GM19043 (cell line): ENCODE measurements around the gene ATP8B3.
"Not testable (repeated sequence)": the region's sequence is repeated elsewhere in the genome, so short reads cannot be mapped to it uniquely, and the experiment has no call there.

ENCODE experiments used
- ATAC-seq: cut with Tn5 transposase; IDR thresholded peaks from one replicate; pipeline ENCODE4 v1.9.1; 2021; ENCODE audit warnings: low read depth; ENCODE audit not compliant: unreplicated experiment

Gene ATP8B3

GRCh38 chr19:1804858-1805257 is 7.2 kb downstream of the ATP8B3 start:
- no peak for ATAC-seq

GRCh38 chr19:1799695-1800342 is 12.3 kb downstream of the ATP8B3 start:
- ATAC-seq: no peak

- not testable (repeated sequence) for ATAC-seq
These were observed 14.8 kb downstream of the ATP8B3 start for GRCh38 chr19:1797313-1797712.

DNA sequence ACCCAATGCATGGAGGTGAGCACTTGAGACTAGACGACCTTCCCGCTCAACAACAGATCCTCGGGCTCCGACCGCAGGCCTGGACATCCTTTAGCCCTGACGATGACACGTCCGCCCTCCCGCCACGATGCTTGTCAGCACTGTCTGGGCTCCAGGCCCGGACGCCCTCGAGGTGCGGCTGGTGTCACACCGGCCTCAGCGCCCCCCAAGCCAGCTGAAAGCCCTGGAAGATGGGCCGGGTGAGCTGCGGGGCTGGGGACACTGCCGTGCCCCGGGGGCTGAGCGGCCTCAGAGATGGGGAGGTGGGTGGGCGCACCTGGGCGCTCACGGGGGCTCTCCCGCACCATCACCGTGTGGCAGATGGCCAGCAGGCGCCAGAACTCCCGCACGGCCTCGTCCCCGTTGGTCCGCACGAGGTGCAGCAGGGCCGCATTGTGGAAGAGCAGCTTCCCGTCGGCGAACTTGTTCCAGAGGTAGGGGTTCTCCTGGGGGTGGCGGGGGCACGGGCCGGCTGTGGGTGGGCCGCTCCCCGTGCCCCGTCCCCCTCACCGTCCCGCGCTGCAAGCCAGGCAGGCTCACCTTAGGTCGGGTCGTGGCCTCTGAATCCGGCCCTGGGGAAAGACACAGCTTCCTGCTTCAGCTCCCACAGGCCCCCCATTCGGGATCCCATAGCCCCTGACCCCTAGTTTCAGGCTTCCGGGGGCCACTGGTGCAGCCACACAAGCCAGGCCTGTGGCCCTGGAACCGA is 15.5 kb downstream of the ATP8B3 start:
- ATAC-seq: no peak

DNA sequence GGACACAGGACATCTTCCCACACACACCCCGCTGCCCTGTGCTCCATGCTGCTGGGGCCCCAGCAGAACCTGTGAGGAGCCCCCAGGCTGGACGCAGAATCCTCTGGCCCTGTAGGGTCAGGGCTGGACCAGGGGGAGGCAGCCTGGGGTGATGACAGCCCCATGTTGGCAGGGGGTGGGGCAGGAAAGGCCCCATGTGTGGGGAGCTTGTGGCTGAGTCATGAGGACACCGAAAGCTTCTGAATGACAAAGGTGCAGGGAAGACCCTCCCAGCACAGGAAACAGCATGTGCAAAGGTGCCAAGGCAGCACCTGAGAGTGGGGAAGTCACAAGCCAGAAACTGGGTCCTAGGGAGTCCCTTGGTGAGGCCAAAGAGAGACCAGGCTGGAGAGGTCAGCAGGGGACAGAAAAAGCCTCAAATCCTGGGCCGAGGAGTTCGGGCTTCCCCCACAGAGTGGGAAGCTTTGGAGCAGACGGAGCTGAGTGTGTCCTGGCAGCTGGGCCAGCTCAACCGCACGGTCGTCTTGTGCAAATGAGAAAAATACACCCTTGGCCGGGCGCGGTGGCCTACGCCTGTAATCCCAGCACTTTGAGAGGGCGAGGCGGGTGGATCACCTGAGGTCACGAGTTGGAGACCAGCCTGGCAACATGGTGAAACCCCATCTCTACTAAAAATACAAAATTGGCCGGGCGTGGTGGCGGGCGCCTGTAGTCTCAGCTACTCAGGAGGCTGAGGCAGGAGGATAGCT is 17.5 kb downstream of the ATP8B3 start:
- ATAC-seq: no peak

DNA sequence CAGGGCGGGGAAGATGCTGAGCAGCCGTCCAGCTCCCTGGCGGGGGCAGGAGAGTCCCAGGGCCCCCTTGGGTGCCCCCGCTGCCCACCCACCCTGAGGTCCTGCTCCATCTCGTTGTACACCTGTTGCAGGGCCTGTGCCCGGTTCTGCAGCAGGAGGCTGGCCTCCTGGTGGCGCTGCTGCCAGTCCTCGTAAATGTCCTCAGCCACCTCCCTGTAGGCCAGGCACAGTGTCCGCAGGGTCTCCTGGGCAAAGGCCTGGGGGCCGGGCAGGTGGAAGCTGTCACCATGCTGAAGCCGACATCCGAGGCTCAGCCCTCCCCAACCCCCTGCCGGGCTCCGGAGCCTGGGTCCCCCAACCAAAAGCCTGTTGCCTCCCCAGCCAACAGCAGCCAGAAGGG is 20.2 kb downstream of the ATP8B3 start:
- ATAC-seq: no peak

DNA sequence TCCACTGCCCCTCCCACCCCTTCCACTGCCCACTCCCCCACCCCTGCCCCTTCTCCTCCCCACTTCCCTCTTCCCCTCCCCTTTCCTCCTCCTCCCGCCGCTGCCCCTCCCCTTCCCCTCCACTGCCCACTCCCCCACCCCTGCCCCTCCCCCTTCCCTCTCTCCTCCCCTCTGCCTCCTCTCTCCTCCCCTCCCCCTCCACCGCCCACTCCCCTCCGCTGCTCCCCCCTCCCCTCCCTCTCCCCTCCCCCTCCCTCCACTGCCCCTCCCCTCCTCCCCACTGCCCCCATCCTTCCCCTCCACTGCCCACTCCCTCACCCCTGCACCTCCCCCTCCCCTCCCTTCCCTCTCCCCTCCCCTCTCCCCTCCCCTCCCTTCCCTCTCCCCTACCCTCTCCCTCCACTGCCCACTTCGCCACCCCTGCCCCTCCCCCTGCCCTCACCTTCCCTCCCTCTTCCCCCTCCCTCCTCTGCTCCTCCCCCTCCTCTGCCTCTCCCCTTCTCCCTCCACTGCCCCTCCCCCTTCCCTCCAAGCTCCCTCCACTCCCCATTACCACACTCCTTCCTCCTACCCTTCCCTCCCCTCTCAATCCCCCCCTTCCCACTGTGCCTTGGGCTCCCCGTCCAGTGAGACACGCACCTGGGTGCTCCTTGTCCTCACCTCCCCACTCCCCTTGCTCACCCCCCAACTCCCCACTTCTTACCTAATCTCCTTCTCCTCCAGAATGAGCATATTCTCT is 21.9 kb downstream of the ATP8B3 start:
- no peak for ATAC-seq

GRCh38 chr19:1789261-1790041 is 22.6 kb downstream of the ATP8B3 start:
- ATAC-seq: no peak

GRCh38 chr19:1787116-1787515 is 25.0 kb downstream of the ATP8B3 start:
- no peak for ATAC-seq

GRCh38 chr19:1786668-1787067 is 25.4 kb downstream of the ATP8B3 start:
- ATAC-seq: no peak

GRCh38 chr19:1785310-1785709 is 26.8 kb downstream of the ATP8B3 start:
- ATAC-seq: no peak

DNA sequence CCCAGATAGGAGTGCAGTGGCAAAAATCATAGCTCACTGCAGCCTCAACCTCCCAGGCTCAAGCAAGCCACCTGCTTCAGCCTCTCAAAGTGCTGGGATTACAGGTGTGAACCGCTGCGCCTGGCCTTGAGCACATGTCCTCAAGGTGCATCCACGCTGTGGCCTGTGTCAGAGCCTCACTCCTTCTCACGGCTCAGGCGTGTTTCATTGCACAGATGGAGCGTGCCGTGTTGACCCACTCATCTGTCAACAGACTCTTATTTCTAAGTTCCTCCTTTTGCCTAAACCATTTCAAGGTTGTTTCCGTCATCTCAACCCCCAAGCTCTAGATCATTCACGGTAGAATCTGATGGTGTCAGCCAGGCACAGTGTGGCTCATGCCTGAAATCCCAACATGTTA is 28.2 kb downstream of the ATP8B3 start:
- ATAC-seq: no peak

- ATAC-seq: no peak
These were observed 28.7 kb downstream of the ATP8B3 start for GRCh38 chr19:1783354-1783753.

DNA sequence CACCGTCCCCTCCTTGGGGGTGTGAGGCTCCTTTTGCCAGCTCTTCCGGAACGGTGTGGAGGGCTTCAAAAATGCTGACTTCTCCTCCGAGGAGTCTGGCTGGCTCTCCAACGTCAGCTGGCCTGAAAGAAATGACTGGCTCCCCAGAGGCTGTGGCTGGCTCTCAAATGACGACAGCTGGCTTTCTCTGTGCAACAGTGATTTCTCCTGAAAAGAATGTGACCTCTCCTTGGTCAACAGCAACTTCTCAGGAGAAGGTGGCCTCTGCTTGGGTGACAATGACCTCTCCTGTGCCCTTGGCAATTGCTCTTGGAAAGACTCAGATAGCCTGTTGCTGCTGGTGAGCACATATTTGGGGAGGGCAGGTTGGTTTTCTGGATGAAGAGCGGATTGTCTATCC is 29.6 kb downstream of the ATP8B3 start:
- no peak for ATAC-seq

DNA sequence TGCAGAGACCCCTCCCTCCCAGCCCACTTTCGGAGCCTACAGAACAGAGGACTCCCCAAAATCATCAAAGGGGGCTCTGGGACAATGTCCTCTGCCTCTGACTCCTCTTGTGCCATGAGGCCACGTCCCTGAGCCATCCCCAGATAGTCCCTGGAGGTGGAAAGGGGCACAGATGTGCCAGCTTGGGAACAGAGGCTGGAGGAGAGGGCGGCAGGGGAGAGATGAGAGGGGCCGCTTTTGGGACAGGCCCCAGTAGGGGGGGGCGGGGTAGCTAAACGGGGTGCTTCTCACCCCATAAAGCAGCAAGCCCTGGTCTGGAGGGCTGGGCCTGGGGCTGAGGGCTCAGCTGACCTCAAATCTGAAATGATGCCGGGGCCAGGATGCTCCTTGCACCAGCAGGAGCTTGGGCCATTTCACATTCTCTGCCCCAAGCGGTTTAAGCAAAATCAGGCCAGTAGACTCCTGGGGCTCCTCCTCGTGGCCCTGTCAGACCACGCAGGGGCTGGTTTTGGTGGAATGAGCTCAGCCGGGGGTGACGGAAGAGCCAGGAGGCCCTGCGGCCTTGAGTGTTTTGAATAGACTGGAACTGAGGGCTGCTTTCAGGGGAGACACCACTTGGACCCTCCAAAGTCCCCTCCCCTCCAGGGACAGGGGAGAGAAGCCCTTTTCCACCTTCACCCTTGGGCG is 31.7 kb downstream of the ATP8B3 start:
- no peak for ATAC-seq

GRCh38 chr19:1779574-1779973 is 32.5 kb downstream of the ATP8B3 start:
- no peak for ATAC-seq

DNA sequence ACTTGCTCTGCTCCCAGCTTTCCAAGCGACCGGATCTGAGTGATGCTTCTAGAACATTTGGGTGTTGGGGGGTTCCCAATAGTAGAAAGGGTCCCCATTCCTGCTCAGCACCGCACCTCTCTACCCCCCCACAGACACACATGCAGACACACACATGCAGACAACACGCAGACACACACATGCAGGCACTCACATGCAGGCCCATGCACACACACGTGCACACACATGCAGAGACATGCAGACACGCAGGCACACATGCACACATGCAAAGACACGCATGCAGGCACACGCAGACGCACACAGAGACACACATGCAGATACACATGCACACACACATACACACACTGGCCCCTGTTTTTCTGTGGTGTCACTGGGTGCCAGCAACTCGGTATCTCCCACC is 34.9 kb downstream of the ATP8B3 start:
- no peak for ATAC-seq

DNA sequence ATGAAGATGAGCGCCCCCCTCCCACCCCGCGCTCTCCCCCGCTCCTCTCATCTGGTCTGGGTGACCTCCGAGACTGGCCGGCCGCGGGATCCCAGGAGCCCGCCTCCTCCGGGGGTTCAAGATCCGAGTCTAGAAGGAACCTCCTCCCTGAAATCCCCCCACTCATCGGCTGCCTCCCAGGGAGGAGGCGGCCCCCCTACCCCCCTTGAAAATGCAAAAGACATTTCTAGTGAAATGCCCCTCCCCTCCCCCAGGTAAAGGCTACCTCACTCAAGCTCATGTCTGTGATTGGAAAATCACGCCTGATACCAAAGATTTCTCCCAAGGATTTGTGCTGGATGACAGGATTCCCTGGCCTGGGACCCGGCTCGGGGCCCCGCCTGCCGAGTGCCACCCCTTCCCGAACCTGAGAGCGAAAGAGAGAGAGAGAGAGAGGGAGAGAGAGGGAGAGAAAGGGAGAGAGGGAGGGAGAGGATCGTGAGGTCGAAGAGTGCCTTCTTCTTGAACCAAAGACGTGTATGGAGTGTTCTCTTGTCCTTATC is 35.4 kb downstream of the ATP8B3 start:
- ATAC-seq: no peak

DNA sequence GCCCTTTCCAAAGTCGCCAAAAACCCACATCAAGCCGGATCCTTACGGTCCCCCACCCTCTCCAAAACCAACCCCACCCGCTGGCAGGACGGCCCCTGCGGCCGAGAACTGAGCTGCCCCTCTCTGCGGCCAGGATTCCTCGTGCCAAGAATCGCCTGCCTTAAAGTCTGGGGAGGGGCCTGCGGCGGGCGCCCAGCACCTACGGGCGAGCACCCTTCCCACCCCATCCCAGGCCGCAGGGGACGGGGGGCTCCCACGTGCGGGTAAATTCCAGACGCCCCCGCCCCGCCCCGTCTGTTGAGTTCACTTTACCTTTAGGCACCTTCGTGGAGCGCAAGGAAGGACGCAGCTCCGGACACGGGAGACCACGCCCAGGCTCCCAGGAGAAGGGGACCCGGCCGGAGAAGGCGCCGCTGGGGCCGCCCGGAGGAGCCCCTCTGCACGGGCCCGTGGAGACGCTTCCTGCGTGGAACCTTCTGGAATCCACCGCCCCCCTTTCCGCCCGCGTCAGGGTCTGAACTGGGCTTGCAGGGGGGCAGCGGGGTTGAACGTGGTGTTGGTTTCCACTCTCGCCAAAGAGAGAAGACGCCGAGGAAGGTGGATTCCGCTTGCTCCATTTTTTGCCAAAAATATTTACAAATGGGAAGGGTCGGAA is 36.0 kb downstream of the ATP8B3 start:
- ATAC-seq: no peak
